HG03108 (cell line): Measurements from ENCODE around the gene CMSS1.
"Not testable (repeated sequence)": the region's sequence is repeated elsewhere in the genome, so short reads cannot be mapped to it uniquely, and the experiment has no call there.

Experiments used
- ATAC-seq: cut with Tn5 transposase; IDR thresholded peaks from one replicate; pipeline ENCODE4 v1.9.1; 2021; ENCODE audit warnings: moderate library complexity; ENCODE audit not compliant: unreplicated experiment

The CMSS1 gene

DNA sequence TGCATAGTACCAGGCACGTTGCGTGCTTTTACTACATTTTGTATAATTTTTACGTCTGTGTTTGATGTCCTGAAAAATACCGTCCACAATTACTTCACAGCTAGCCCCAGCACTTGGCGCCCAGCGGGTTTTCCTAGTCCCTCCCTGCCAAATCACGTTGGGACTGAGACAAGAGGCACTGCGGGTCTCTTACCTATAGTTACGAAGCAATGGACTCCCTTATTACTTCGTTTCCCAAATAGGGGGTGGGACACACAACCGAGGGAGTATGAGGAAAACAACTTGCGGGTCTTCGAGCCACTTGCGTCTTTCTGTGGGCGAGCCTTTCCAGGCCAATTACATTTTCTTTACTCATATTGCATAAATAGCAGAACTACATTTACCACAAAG, 620 bp upstream of the CMSS1 start:
- no peak for ATAC-seq

- no peak for ATAC-seq
These were observed 1.2 kb downstream of the CMSS1 start for GRCh38 chr3:99818818-99819217.

DNA sequence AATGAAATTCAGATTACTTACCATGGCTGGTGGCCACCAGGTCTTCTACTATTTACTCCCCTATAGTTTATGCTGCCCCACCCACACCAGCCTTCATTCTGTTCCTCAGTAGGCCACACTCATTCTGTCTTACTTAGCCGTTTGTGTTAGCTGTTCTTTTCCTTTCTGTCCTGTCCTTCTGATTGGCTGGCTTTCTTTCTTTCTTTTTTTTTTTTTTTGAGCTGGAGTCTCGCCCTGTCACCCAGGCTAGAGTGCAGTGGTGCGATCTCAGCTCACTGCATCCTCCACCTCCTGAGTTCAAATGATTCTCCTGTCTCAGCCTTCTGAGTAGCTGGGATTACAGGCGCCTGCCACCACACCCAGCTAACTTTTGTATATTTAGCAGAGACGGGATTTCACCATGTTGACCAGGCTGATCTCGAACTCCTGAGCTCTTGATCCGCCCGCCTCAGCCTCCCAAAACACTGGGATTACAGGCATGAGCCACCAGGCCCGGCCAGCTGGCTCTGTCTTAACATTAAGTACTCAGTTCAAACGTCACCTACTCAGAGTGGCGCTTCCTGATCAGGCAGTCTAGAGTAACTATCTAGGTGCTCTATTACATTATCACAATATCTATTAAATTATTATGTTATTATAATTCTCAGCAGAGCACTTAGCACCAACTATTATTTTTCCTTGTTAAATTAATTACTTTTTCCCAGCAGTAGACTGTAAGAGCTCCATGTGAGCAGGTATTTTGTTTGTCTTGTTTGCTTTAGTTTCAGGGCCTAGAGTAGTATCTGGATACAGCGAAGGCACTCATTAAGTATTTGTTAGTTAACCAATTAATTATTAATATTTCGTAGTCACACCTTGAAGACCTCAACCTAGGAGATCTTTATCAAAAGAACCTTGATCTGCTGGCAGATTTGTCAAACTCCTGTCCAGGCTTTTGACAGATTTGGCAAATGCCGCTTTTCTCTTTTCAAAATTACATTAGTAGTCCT, 6.4 kb downstream of the CMSS1 start:
- ATAC-seq, result no peak

DNA sequence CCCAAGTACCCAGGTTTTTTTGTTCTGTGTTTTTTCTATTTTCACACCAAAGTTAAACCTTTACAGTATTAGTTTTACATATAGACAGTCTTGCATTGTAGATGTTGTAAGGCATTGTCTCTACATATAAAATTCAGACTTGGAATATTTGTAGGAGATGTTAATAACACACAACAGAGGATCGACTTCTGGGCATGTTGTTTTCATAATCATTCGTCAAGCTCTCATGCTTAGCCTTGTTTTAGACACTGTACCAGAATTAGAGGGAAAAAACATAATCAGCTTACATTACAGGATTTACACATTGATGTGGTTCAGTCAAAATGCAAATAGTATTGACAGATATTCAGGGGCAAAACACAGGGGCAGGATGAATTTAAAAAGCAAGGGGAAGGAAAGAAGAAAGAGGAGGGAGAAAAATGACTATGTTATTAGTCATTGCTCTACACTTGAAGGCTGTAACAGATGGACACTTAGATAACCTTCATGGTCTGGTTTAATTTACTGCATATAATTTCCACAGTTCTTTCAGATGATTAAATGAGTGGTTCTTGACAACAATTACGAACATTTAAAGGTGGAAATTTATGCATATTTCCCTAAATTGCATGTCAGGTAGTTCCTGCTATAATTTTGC, 7.5 kb downstream of the CMSS1 start:
- no peak for ATAC-seq

DNA sequence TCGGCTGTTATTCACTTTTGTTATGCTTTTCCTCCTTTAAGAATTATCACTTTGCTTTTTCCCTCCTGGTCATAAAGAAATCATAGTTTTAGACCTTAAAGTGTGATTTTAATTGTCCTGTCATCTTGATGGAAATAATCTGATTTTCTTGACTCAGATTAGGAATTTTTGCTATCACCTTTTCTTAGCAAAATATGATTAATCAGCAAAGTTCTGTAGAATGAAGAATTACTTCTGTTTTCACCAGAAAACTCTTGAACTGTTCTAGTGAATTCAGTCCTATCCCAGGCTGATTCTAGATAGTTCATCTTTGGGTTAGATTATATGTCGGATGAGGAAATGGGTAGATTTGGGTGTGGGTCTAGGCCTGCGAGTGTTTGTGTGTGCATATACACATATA, 12.2 kb downstream of the CMSS1 start:
- no peak for ATAC-seq

DNA sequence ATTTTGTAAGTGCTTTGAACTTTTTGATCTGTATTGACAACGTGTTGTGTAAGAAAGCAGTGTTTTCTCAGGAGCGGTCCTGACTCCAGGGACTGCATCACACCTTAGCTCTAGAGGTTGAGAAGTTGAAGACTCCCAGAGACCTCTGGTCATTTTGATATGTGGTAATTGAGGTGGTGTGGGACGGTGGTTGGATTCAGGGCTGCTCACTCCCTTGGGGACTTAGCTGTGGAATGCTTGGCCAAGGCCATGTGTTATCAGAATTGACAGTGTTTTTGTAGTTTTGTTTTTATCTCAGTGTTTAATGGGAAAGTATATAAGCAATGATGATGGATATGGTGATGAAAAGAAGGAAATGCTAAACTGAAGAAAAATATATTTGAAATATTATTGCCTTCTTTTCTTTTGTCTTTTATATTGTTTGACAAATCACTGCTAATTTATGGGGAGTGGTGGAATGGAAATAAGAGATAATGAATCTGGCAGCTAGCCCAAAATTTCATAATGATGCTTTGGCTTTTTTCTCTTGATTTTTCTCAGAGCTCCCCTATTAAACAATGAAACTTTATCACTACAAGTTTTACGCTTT, 16.0 kb downstream of the CMSS1 start:
- ATAC-seq, result no peak

DNA sequence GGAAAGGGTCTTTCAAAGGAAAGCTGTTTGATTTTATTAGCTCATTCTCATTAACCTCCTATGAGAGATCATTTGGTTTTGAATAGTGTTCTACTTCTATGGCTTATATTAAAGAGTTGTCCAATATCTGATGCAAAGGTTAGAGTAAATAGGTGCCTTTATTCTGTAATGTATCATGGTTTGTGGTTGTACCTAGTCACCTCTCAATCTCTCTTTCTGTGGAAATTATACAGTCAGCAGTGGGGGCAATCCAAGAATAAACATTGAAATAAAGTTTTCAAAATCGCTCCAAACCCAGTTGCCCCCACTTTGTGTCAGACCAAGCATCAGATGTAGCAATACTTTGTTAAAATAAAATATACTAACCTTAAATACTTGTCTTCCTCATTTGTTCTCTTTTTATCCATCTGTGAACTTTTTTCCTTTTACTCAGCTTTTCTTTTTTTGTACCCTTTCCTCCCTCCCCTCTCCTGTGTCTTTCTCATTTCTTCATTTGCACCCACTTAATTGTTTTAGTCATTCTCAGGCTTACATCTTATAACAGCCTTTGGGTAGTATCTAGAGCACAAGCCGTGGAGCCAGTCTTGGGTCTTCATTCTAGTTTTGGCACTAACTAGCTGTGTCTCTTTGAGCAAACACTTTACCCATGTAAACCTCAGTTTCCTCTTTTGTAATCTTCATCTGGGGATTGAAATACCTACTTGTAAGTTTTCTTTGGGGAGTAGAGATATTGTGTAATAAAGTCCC, 16.7 kb downstream of the CMSS1 start:
- no peak for ATAC-seq

GRCh38 chr3:99836681-99837080, 19.0 kb downstream of the CMSS1 start:
- ATAC-seq, result no peak

- no peak for ATAC-seq
These were observed 20.1 kb downstream of the CMSS1 start for GRCh38 chr3:99837715-99838114.

- no peak for ATAC-seq
These were observed 21.1 kb downstream of the CMSS1 start for GRCh38 chr3:99838755-99839154.

GRCh38 chr3:99839613-99840012, 22.0 kb downstream of the CMSS1 start:
- ATAC-seq, result no peak

DNA sequence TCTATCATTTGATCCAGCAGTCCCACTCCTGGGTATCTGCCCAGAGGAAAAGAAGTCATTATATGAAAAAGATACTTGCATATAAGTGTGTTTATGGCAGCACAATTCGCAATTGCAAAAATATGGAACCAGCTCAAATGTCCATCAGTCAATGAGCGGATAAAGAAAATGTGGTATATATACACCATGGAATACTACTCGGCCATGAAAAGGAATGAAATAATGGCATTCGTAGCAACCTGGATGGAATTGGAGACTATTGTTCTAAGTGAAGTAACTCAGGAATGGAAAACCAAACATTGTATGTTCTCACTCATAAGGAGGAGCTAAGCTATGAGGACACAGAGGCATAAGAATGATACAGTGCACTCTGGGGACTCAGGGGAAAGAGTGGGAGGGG, 24.3 kb downstream of the CMSS1 start:
- not testable (repeated sequence) for ATAC-seq

DNA sequence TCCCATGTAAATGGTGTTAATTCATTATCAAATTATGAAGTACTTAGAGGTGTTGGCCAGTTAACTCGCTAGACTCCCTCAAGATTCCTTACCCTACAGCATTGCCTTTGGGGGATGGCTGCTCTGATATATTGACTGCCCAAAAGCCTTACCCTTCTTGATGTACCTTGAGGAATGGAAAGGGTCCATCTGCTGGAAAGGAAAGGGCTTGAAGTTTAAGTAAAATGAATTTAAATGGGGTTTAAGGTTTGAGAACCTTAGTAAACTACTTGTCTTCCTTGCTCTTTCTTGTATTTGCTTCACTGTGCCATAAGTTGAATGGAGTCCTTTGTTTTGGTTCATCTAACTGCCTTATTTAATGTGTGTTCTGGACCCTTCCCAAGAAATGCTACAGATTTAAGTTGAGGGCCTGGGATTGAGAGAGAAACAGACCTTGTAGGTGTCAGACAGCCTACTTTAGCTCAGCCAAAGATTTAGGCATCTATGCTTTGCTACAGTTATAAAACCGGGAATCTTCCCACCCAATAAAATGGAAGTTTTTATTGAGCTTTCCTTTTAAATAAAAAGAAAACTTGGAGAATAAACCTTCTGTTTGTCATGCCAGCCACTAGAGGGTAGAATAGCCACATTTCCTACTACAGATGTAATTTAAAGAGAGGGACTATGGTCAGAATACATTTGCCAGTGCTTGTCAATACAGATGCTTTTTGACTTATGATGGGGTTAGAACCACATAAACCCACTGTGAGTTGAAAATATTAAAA, 25.3 kb downstream of the CMSS1 start:
- peak; percentile 57 for ATAC-seq

GRCh38 chr3:99843590-99844258, 26.1 kb downstream of the CMSS1 start:
- peak; percentile 6 for ATAC-seq

- no peak for ATAC-seq
These were observed 27.7 kb downstream of the CMSS1 start for GRCh38 chr3:99845331-99845730.

DNA sequence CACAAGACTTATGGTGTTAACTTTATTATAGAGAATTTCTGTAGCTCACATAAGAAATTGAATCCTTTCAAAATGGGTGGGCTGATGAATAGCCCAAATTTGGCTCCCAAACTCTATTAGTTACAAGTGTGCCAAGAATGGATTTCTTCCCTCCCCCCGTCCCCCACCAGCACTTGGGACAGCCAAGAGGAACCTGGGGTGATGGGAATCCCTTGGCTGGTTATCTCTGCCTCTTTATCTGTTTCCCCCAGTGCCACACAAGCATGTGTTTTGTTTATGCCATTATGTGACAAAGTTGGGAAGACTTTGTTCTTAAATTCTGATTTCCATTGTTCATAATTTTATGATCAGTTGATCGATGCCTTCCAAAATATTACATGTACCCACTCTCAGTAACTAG, 28.3 kb downstream of the CMSS1 start:
- ATAC-seq, result no peak

- no peak for ATAC-seq
These were observed 29.0 kb downstream of the CMSS1 start for GRCh38 chr3:99846477-99847160.

DNA sequence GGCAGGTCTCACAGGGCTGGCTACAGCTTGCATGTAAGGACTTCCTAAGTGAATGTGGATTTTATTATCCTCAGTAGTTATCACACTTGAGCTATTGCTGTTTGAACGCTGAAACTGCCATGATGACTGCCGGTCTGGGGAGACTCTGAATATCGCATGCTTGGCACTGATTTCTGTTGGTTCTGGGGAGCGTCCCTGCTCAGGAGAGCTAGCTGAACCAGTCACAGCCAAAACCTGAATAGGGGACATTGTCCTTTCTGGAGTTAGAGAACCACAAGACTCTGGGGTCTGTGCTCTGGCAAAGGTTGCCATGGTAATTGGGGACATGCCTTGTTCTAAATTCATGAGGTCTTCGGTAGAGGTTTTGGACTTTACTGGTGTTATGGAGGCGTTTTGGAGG, 30.8 kb downstream of the CMSS1 start:
- no peak for ATAC-seq

GRCh38 chr3:99850608-99851007, 32.9 kb downstream of the CMSS1 start:
- ATAC-seq, result no peak
